Measurements from ENCODE around the gene RBMS2. TPM values are rescaled to one million over a fixed set of nuclear protein-coding genes. Genes with fewer than 3 reads are reported as not detected.

Gene RBMS2
- total and polyA plus RNA-seq, 7 experiments from 2014 or later = 0.81 to 12.8 (median 5.1) TPM

DNA sequence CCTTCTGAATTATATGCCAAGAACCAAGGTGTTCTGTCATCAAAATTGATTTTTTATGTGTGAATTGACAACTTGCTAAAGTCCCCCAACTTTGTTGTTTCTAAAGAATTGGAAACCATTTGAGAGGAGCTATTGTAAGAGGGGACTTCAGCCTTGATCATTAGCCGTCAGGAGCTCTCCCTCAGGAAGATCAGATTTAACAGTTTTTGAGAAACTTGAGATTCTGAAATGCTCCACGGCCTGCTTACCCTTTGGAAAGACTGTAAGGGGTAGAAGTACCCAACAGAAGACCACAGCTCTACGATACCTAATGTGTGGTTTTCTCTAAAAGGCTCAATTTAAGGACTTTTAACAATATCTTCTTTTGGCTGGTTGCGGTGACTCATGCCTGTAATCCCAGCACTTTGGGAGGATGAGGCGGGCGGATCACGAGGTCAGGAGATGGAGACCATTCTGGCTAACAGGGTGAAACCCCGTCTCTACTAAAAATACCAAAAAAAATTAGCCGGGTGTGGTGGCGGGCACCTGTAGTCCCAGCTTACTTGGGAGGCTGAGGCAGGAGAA lies 57.4 kb downstream of the RBMS2 start:
- peaks cover 10 to 16% of the 10 kb centered on the region in 2 donors for H3K4me1 ChIP-seq (ENCODE audit: control insufficient read depth in 2 of 2, insufficient read depth in 2 of 2, low read length in 2 of 2)
- H3K27me3 Mint-ChIP-seq = no peaks in the 10 kb centered on the region
- DNase-seq (no peak), ATAC-seq (no peak)
- ChIA-PET POLR2A (interaction anchor here (0.6 kb wide), 1 partner anchor 1315 kb away, joined by 3 read pairs; no protein-coding TSS in a partner anchor), CTCF (interaction anchor here (0.5 to 3.2 kb wide), 3 partner anchors 65 to 98 kb away, joined by 3 to 10 read pairs (median 3); no protein-coding TSS in a partner anchor)
- H3K9me3 Mint-ChIP-seq = peaks cover 0 to 1% (median 0%) of the 10 kb centered on the region in 11 donors
- no peak overlapping the region for H3K4me3 ChIP-seq (ENCODE audit: low read length)
- H3K4me1 Mint-ChIP-seq = peaks cover 8 to 16% (median 14%) of the 10 kb centered on the region in 7 donors
- no peaks in the 10 kb centered on the region for H3K9me3 ChIP-seq (ENCODE audit: control insufficient read depth in 2 of 3, low read length in 3 of 3)
- H3K36me3 ChIP-seq (ENCODE audit: control insufficient read depth in 2 of 3, insufficient read depth in 3 of 3, low read length in 3 of 3) = no peaks in the 10 kb centered on the region
- H3K27me3 ChIP-seq (ENCODE audit: control insufficient read depth in 2 of 2, insufficient read depth in 2 of 2, low read length in 2 of 2) = no peaks in the 10 kb centered on the region
- intact Hi-C loops (cut with micrococcal nuclease) = loop anchor here in 1 of 2 donors (10.0 kb wide), 1 partner anchor 384 kb away; no protein-coding TSS in a partner anchor
- no peak overlapping the region for H3K27ac Mint-ChIP-seq
- no peak overlapping the region for H3K4me3 Mint-ChIP-seq
- H3K27ac ChIP-seq (ENCODE audit: low read depth, low read length) = no peak overlapping the region
- peaks cover 0 to 4% (median 0%) of the 10 kb centered on the region in 5 donors for H3K36me3 Mint-ChIP-seq

DNA sequence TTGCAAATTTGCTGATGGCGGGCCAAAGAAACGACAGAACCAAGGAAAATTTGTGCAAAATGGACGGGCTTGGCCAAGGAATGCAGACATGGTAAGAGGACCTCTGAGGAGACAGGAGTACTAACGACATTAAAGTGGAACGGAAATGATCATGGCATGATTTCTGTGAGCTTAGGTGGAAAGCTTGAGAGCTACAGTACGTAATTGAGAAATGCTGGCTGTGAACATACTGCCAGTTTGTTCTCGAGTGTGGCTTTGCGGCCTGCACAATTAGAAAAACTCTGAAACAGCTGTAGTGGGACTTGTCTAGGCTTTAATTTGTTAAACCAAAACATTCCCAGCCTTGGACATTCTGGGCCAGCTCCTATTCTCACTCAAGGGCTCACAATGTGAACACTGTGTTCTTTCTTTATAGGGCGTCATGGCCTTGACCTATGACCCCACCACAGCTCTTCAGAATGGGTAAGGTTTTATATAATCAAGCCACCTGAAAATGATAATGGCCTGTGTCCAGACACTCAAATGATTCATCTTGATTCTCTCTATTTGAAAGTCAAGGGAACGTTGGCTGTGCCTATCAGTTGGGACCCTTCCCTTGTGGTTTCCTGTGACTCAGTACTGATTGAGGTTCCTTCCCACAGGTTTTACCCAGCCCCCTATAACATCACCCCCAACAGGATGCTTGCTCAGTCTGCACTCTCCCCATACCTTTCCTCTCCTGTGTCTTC lies 60.0 kb downstream of the RBMS2 start:
- ChIA-PET CTCF (interaction anchor here (0.9 to 1.3 kb wide), 6 partner anchors 8 to 72 kb away, joined by 3 to 6 read pairs (median 4); no protein-coding TSS in a partner anchor), POLR2A (interaction anchor here (1.2 to 1.8 kb wide), 3 partner anchors 9 to 453 kb away, joined by 3 to 5 read pairs (median 5); no protein-coding TSS in a partner anchor)
- Histone ChIP-seq H3K9me3 (ENCODE audit: control insufficient read depth in 2 of 3, low read length in 3 of 3) (no peaks in the 10 kb centered on the region), H3K27ac (ENCODE audit: low read depth, low read length) (no peak overlapping the region), H3K27me3 (ENCODE audit: control insufficient read depth in 2 of 2, insufficient read depth in 2 of 2, low read length in 2 of 2) (no peaks in the 10 kb centered on the region), H3K36me3 (ENCODE audit: control insufficient read depth in 2 of 3, insufficient read depth in 3 of 3, low read length in 3 of 3) (no peaks in the 10 kb centered on the region), H3K4me3 (ENCODE audit: low read length) (no peak overlapping the region), H3K4me1 (ENCODE audit: control insufficient read depth in 2 of 2, insufficient read depth in 2 of 2, low read length in 2 of 2) (peaks cover 10 to 16% of the 10 kb centered on the region in 2 donors)
- H3K9me3 Mint-ChIP-seq = no peaks in the 10 kb centered on the region
- intact Hi-C loops (cut with micrococcal nuclease) = no loop called here
- H3K27me3 Mint-ChIP-seq = no peaks in the 10 kb centered on the region
- DNase-seq = no peak
- H3K27ac Mint-ChIP-seq = peak overlapping the region; percentile 19 to 91 (median 66)
- H3K36me3 Mint-ChIP-seq = peaks cover 0 to 4% (median 0%) of the 10 kb centered on the region in 5 donors
- peaks cover 8 to 16% (median 14%) of the 10 kb centered on the region in 7 donors for H3K4me1 Mint-ChIP-seq
- ATAC-seq = peak; percentile 66
- H3K4me3 Mint-ChIP-seq = peak overlapping the region in 5 of 10 donors; percentile 3 to 59 (median 16)

DNA sequence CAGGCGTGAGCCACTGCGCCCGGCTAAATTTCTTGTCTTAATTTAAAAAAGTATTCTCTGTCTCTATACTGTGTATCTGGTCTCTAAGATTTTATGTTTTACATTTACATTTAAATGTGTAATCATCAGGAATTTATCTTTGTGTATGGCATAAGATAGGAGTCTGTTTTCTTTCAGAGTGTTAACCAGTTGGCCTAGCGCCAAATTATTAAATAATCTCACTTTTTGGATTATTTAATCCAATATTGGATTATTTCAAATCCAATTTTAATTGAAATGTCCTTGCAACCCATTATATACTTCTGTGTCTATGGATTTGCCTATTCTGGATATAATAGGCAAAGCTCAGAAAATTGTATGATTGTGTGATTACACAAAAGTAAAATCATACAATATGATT lies 63.5 kb downstream of the RBMS2 start:
- POLR2A ChIA-PET = interaction anchor here (0.6 kb wide), 1 partner anchor 124 kb away, joined by 3 read pairs; no protein-coding TSS in a partner anchor
- intact Hi-C loops (cut with micrococcal nuclease) = no loop called here

DNA sequence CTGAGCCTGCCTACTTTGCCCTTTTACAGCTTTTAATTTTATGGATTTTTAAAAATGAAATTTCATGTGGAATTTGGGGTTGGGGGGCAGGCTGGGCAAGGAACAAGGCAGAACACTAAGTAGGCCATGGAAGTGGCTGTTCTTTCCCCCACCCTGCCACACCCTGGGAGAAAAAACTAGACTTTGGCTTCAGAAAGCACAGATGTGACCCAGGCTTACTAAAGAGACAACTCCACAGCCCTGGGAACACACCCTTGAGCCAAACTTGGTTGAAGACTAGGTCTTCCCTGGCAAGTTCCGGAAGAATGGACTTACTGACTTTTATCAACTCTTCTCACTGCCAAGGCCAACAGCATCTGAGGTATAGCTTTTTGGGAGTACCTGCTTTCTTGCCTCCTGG lies 68.2 kb downstream of the RBMS2 start:
- Mint-ChIP-seq H3K4me1 (peaks cover 0 to 4% (median 0%) of the 10 kb centered on the region in 7 donors), H3K36me3 (peaks cover 0 to 10% (median 6%) of the 10 kb centered on the region in 5 donors), H3K27me3 (no peaks in the 10 kb centered on the region), H3K27ac (no peak overlapping the region), H3K4me3 (no peak overlapping the region), H3K9me3 (no peaks in the 10 kb centered on the region)
- no peak overlapping the region for H3K4me3 ChIP-seq (ENCODE audit: low read length)
- no peak for ATAC-seq
- peaks cover 0 to 8% (median 4%) of the 10 kb centered on the region in 3 experiments for H3K36me3 ChIP-seq (ENCODE audit: control insufficient read depth in 2 of 3, insufficient read depth in 3 of 3, low read length in 3 of 3)
- H3K9me3 ChIP-seq (ENCODE audit: control insufficient read depth in 2 of 3, low read length in 3 of 3) = no peaks in the 10 kb centered on the region
- no peaks in the 10 kb centered on the region for H3K27me3 ChIP-seq (ENCODE audit: control insufficient read depth in 2 of 2, insufficient read depth in 2 of 2, low read length in 2 of 2)
- no peak for DNase-seq
- H3K27ac ChIP-seq (ENCODE audit: low read depth, low read length) = no peak overlapping the region
- ChIA-PET POLR2A (interaction anchor here (0.6 to 1.1 kb wide), 4 partner anchors 31 to 368 kb away, joined by 3 to 6 read pairs (median 3); partner anchors contain the start of gene RNF41), CTCF (interaction anchor here (0.7 to 2.4 kb wide), 5 partner anchors 9 to 139 kb away, joined by 3 to 7 read pairs (median 5); no protein-coding TSS in a partner anchor)
- intact Hi-C loops (cut with micrococcal nuclease) = loop anchor here (1.0 to 5.0 kb wide), 2 partner anchors 76 to 92 kb away; no protein-coding TSS in a partner anchor
- H3K4me1 ChIP-seq (ENCODE audit: control insufficient read depth in 2 of 2, insufficient read depth in 2 of 2, low read length in 2 of 2) = no peaks in the 10 kb centered on the region

More for the DNA sequence above, 63.5 kb downstream of the RBMS2 start:
- Mint-ChIP-seq H3K27ac (no peak overlapping the region), H3K36me3 (peaks cover 0 to 10% (median 6%) of the 10 kb centered on the region in 5 donors), H3K9me3 (no peaks in the 10 kb centered on the region), H3K27me3 (no peaks in the 10 kb centered on the region), H3K4me1 (peaks cover 8 to 16% (median 14%) of the 10 kb centered on the region in 7 donors), H3K4me3 (no peak overlapping the region)
- Histone ChIP-seq H3K4me1 (ENCODE audit: control insufficient read depth in 2 of 2, insufficient read depth in 2 of 2, low read length in 2 of 2) (peaks cover 10 to 16% of the 10 kb centered on the region in 2 donors), H3K9me3 (ENCODE audit: control insufficient read depth in 2 of 3, low read length in 3 of 3) (no peaks in the 10 kb centered on the region), H3K36me3 (ENCODE audit: control insufficient read depth in 2 of 3, insufficient read depth in 3 of 3, low read length in 3 of 3) (peaks cover 0 to 8% (median 4%) of the 10 kb centered on the region in 3 experiments), H3K4me3 (ENCODE audit: low read length) (no peak overlapping the region), H3K27me3 (ENCODE audit: control insufficient read depth in 2 of 2, insufficient read depth in 2 of 2, low read length in 2 of 2) (no peaks in the 10 kb centered on the region), H3K27ac (ENCODE audit: low read depth, low read length) (no peak overlapping the region)
- CTCF ChIA-PET = no interaction called here
- ATAC-seq (no peak), DNase-seq (no peak)

DNA sequence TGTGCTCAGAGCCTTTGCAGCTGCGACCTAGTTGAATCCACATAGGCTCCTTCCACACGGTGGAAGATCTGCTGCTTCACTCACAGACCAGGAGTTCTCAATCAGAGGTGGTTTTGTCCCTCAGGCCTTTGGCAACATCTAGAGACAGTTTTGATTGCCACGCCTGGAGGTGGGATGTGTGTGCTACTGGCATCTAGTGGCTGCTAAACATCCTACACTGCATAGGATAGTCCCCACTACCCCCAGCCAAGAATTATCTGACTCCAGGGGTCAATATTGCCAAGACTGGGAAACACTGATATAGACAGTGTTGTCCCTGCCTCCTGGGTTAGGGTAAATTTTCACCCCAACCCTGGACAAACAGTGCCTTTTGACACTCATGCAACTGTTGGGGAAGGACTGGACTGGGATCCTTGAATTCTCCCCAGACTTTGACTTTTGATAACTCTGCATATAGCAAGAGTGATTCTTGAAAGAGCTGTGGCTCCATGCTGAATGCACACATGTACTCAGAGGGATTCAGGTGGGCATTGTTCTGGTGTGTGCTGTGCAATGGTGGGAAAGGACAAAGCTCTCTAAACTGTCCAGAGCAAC lies 68.7 kb downstream of the RBMS2 start:
- intact Hi-C loops (cut with micrococcal nuclease) = loop anchor here (1.0 to 5.0 kb wide), 2 partner anchors 77 to 93 kb away; no protein-coding TSS in a partner anchor
- peak in 1 of 9 donors; percentile 18 for DNase-seq
- ChIA-PET POLR2A (no interaction called here), CTCF (interaction anchor here (0.5 to 1.9 kb wide), 5 partner anchors 15 to 94 kb away, joined by 3 to 8 read pairs (median 3); no protein-coding TSS in a partner anchor)
- Histone ChIP-seq H3K27ac (ENCODE audit: low read depth, low read length) (no peak overlapping the region), H3K9me3 (ENCODE audit: control insufficient read depth in 2 of 3, low read length in 3 of 3) (no peaks in the 10 kb centered on the region), H3K36me3 (ENCODE audit: control insufficient read depth in 2 of 3, insufficient read depth in 3 of 3, low read length in 3 of 3) (peaks cover 0 to 8% (median 4%) of the 10 kb centered on the region in 3 experiments), H3K4me1 (ENCODE audit: control insufficient read depth in 2 of 2, insufficient read depth in 2 of 2, low read length in 2 of 2) (no peaks in the 10 kb centered on the region), H3K27me3 (ENCODE audit: control insufficient read depth in 2 of 2, insufficient read depth in 2 of 2, low read length in 2 of 2) (no peaks in the 10 kb centered on the region), H3K4me3 (ENCODE audit: low read length) (no peak overlapping the region)
- H3K4me1 Mint-ChIP-seq = peaks cover 0 to 4% (median 0%) of the 10 kb centered on the region in 7 donors
- H3K36me3 Mint-ChIP-seq = peaks cover 0 to 10% (median 6%) of the 10 kb centered on the region in 5 donors
- H3K9me3 Mint-ChIP-seq = no peaks in the 10 kb centered on the region
- H3K27ac Mint-ChIP-seq = no peak overlapping the region
- H3K27me3 Mint-ChIP-seq = no peaks in the 10 kb centered on the region
- peak; percentile 62 for ATAC-seq
- no peak overlapping the region for H3K4me3 Mint-ChIP-seq

DNA sequence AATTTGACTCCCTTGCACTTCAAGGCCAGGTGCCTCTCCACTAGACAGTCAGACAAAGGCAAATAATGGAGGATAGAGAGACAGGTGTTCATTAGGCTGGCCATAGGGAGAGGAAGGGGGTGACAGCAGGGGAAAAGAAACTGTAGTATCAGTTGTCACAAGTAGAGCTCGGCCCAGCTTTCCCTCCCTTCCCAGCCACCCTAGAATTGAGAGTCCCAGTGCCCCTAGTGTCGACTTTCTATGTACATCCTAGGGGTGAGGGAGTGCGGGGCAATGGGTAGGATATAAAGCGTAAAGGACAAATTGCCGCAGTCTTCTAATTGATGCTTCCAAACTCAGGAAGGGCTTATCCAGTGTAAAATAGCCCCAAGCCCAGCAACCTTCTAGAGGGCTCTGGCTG lies 69.5 kb downstream of the RBMS2 start:
- Histone ChIP-seq H3K27me3 (ENCODE audit: control insufficient read depth in 2 of 2, insufficient read depth in 2 of 2, low read length in 2 of 2) (no peaks in the 10 kb centered on the region), H3K27ac (ENCODE audit: low read depth, low read length) (no peak overlapping the region), H3K4me3 (ENCODE audit: low read length) (no peak overlapping the region), H3K4me1 (ENCODE audit: control insufficient read depth in 2 of 2, insufficient read depth in 2 of 2, low read length in 2 of 2) (no peaks in the 10 kb centered on the region), H3K36me3 (ENCODE audit: control insufficient read depth in 2 of 3, insufficient read depth in 3 of 3, low read length in 3 of 3) (peaks cover 0 to 11% (median 4%) of the 10 kb centered on the region in 3 experiments), H3K9me3 (ENCODE audit: control insufficient read depth in 2 of 3, low read length in 3 of 3) (no peaks in the 10 kb centered on the region)
- no peak for DNase-seq
- no peak for ATAC-seq
- intact Hi-C loops (cut with micrococcal nuclease) = loop anchor here in 1 of 2 donors (5.0 kb wide), 1 partner anchor 94 kb away; no protein-coding TSS in a partner anchor
- ChIA-PET POLR2A (no interaction called here), CTCF (interaction anchor here (0.6 to 1.9 kb wide), 5 partner anchors 16 to 520 kb away, joined by 3 to 8 read pairs (median 3); no protein-coding TSS in a partner anchor)
- Mint-ChIP-seq H3K27me3 (no peaks in the 10 kb centered on the region), H3K9me3 (no peaks in the 10 kb centered on the region), H3K4me3 (no peak overlapping the region), H3K27ac (peak overlapping the region in 3 of 9 donors; percentile 45 to 70 (median 48)), H3K4me1 (peaks cover 0 to 4% (median 0%) of the 10 kb centered on the region in 7 donors), H3K36me3 (peaks cover 0 to 10% (median 6%) of the 10 kb centered on the region in 5 donors)
